Osteoblast (primary cell): ENCODE results near the gene SLC22A5. TPM values are rescaled to one million over a fixed set of nuclear protein-coding genes. Genes with fewer than 3 reads are reported as not detected.
A peak's percentile ranks its signal among the peaks of the same experiment; 100 is the strongest.
"Not testable (repeated sequence)": the region's sequence is repeated elsewhere in the genome, so short reads cannot be mapped to it uniquely, and the experiment has no call there.

ENCODE experiments used
- DNase-seq: peaks from one replicate; pipeline ENCODE4 v3.0.0; 2011; ENCODE audit warnings: low spot score, mixed read lengths; ENCODE audit not compliant: insufficient read length; ENCODE audit errors: missing footprints
- H2AFZ ChIP-seq: 2 replicates; pipeline ENCODE4 v1.6.0; 2011; ENCODE audit warnings: mild to moderate bottlenecking, low read length
- H3K27ac ChIP-seq: 2 replicates; pipeline ENCODE4 v1.5.1; 2011; ENCODE audit warnings: mild to moderate bottlenecking, low read depth, low read length, moderate library complexity
- H3K27me3 ChIP-seq: 2 replicates; pipeline ENCODE4 v1.6.0; 2012; ENCODE audit warnings: mild to moderate bottlenecking, control low read depth, inconsistent platforms, low read length, moderate library complexity; ENCODE audit not compliant: insufficient read depth
- H3K36me3 ChIP-seq: 2 replicates; pipeline ENCODE4 v1.5.1; 2011; ENCODE audit warnings: mild to moderate bottlenecking, low read length, control low read depth, moderate library complexity; ENCODE audit not compliant: insufficient read depth
- H3K4me1 ChIP-seq: 2 replicates; pipeline ENCODE4 v1.5.1; 2011; ENCODE audit warnings: mild to moderate bottlenecking, low read length, control low read depth, moderate library complexity; ENCODE audit not compliant: insufficient read depth
- H3K4me2 ChIP-seq: 2 replicates; pipeline ENCODE4 v1.6.0; 2011; ENCODE audit warnings: mild to moderate bottlenecking, low read length; ENCODE audit not compliant: insufficient read depth
- H3K4me3 ChIP-seq: fragments of 200-600 bp; sonication (generic); 3 replicates; pipeline ENCODE4 v1.5.1; 2012; ENCODE audit warnings: mild to moderate bottlenecking, low read length, inconsistent platforms; ENCODE audit not compliant: insufficient read depth
- H3K79me2 ChIP-seq: 2 replicates; pipeline ENCODE4 v1.6.0; 2012; ENCODE audit warnings: mild to moderate bottlenecking, low read length, control low read depth, inconsistent platforms; ENCODE audit not compliant: insufficient read depth
- H3K9me3 ChIP-seq: 2 replicates; pipeline ENCODE4 v1.5.1; 2011; ENCODE audit warnings: low read depth, low read length, control low read depth
- H4K20me1 ChIP-seq: 2 replicates; pipeline ENCODE4 v1.6.0; 2012; ENCODE audit warnings: mild to moderate bottlenecking, low read length, control low read depth; ENCODE audit not compliant: insufficient read depth
- total RNA-seq: library from RNA; depleted of rRNA; stranded (reverse); fragments of >200 nt; gene quantifications from 2 replicates; pipeline ENCODE4 v1.2.3, GENCODE V29; 2012
- TF ChIP-seq, protein P1 (sequence below): IDR thresholded peaks from 2 replicates; pipeline ENCODE4 v1.5.1; 2011; ENCODE audit warnings: mild to moderate bottlenecking, low read depth, low read length, moderate library complexity; ENCODE audit errors: extremely low read depth

SLC22A5 gene
- total RNA-seq, 1 donor: 5.4 TPM

DNA sequence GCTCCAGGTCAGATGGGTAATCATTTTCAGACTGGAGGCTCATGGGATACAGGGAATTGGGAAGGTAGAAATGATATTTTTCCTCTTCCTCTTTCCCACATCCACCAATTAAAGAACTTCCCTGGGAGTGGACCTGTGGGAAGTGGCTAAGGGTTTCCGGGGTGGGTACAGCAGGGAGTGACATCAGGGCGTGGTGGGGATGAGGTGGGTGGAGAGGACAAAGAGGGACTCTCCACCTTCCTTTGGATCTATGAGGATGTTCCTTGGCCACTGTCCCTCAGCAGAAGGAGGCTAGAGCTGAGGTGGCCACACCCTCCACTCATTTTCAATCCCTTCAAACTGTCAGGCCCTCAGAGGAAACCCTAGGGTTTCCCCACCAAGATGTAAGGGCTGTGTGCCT lies 66.4 kb downstream of the SLC22A5 start:
- Histone ChIP-seq H3K4me2 (no peak overlapping the region), H3K36me3 (no peaks in the 10 kb centered on the region), H3K4me3 (no peak overlapping the region), H3K79me2 (peaks cover 26% of the 10 kb centered on the region), H3K4me1 (peaks cover 36% of the 10 kb centered on the region), H4K20me1 (no peaks in the 10 kb centered on the region), H3K27ac (peak overlapping the region; percentile 26), H3K27me3 (no peaks in the 10 kb centered on the region), H2AFZ (no peak overlapping the region), H3K9me3 (no peaks in the 10 kb centered on the region)
- DNase-seq: no peak
- TF ChIP-seq, protein P1, sequence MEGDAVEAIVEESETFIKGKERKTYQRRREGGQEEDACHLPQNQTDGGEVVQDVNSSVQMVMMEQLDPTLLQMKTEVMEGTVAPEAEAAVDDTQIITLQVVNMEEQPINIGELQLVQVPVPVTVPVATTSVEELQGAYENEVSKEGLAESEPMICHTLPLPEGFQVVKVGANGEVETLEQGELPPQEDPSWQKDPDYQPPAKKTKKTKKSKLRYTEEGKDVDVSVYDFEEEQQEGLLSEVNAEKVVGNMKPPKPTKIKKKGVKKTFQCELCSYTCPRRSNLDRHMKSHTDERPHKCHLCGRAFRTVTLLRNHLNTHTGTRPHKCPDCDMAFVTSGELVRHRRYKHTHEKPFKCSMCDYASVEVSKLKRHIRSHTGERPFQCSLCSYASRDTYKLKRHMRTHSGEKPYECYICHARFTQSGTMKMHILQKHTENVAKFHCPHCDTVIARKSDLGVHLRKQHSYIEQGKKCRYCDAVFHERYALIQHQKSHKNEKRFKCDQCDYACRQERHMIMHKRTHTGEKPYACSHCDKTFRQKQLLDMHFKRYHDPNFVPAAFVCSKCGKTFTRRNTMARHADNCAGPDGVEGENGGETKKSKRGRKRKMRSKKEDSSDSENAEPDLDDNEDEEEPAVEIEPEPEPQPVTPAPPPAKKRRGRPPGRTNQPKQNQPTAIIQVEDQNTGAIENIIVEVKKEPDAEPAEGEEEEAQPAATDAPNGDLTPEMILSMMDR: no peak

DNA sequence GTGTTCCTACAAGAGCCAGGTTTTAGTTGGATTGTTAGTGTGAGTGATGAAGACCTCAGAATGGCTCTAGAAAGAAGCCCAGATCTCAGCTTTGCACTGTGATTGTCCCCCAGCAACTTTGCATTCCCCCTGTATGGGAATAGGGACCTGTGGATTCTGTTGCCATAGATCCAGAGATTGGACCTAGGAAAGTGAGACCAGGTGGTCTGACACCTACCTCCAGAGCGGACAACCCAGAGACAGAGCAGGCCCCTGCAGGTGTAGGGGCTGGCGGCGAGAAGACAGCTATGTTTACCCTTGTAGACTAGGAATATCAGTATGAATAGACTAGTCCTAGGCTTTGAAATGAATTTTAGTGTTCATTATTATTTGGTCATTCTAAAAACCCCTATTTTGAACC lies 67.4 kb downstream of the SLC22A5 start:
- Histone ChIP-seq H3K4me2 (no peak overlapping the region), H3K79me2 (peaks cover 21% of the 10 kb centered on the region), H3K36me3 (no peaks in the 10 kb centered on the region), H3K27me3 (no peaks in the 10 kb centered on the region), H3K4me1 (peaks cover 36% of the 10 kb centered on the region), H3K4me3 (no peak overlapping the region), H4K20me1 (no peaks in the 10 kb centered on the region), H2AFZ (no peak overlapping the region), H3K9me3 (no peaks in the 10 kb centered on the region), H3K27ac (peak overlapping the region; percentile 58)
- TF ChIP-seq, protein P1: no peak
- no peak for DNase-seq

DNA sequence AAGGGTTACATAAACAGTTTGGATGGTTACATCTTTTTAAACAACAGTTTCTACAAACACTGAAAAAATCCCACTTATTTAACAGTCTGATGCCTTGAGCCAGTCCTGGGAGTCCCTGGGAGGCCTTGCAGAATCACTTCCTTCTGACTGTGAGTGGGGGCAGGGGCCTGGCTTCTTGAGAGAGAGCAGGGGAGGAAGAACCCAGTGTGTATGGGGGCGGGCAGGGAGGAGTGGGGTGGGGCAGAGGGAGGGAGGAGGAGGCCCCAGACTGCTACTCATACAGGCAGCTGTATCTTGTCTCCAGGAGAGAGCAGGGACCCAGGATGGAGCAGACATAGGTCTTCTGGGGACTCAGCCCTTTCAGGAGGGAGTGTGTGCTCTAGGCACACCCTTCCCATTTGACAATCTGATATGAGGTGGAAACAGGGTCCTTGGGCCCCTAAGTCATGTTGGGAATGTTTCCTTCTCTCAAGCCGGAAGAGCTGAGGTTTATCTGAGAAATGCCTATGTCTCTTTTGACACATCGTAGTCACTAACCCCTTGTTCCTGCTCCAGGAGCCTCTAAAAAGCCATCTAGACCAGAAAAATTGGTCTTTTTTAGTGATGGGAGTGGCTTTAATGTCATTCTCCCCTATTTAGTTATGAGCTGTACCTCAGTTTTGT lies 68.2 kb downstream of the SLC22A5 start:
- Histone ChIP-seq H3K36me3 (no peaks in the 10 kb centered on the region), H3K9me3 (no peaks in the 10 kb centered on the region), H2AFZ (no peak overlapping the region), H3K4me2 (peak overlapping the region; percentile 36), H4K20me1 (no peaks in the 10 kb centered on the region), H3K27ac (peak overlapping the region; percentile 58), H3K4me1 (peaks cover 36% of the 10 kb centered on the region), H3K27me3 (no peaks in the 10 kb centered on the region), H3K4me3 (no peak overlapping the region), H3K79me2 (peaks cover 19% of the 10 kb centered on the region)
- no peak for DNase-seq
- TF ChIP-seq, protein P1: no peak

DNA sequence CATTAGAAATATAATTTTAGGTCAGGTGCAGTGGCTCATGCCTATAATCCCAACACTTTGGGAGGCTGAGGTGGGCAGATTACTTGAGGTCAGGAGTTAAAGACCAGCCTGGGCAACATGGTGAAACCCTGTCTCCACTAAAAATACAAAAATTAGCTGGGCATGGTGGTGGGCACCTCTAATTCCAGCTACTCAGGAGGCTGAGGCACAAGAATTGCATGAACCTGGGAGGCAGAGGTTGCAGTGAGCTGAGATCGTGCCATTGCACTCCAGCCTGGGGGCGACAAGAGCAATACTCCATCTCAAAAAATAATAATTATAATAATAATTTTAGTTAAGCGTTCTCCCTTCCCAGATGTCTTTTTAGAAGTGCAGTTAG lies 68.7 kb downstream of the SLC22A5 start:
- not testable (repeated sequence) for H3K27me3 ChIP-seq, H3K36me3 ChIP-seq, H3K4me3 ChIP-seq, H3K9me3 ChIP-seq, DNase-seq, H4K20me1 ChIP-seq, H2AFZ ChIP-seq
- peak overlapping the region; percentile 36 for H3K4me2 ChIP-seq
- peak overlapping the region; percentile 58 for H3K27ac ChIP-seq
- H3K4me1 ChIP-seq: peaks cover 36% of the 10 kb centered on the region
- peaks cover 17% of the 10 kb centered on the region for H3K79me2 ChIP-seq
